ENCODE measurements around the gene UTF1.
A peak's percentile ranks its signal among the peaks of the same experiment; 100 is the strongest.

Gene UTF1

GRCh38 chr10:133266056-133266795 lies 36.2 kb downstream of the UTF1 start:
- DNase-seq = no peak

- no peak for DNase-seq
Observed at GRCh38 chr10:133267293-133267692, 37.3 kb downstream of the UTF1 start.

- DNase-seq = no peak
Observed at GRCh38 chr10:133267829-133268228, 37.8 kb downstream of the UTF1 start.

GRCh38 chr10:133268532-133268931 lies 38.5 kb downstream of the UTF1 start:
- no peak for DNase-seq

- no peak for DNase-seq
Observed at GRCh38 chr10:133269367-133269766, 39.4 kb downstream of the UTF1 start.

GRCh38 chr10:133270204-133270603 lies 40.2 kb downstream of the UTF1 start:
- no peak for DNase-seq

- DNase-seq = no peak
Observed at GRCh38 chr10:133270773-133271297, 40.8 kb downstream of the UTF1 start.

GRCh38 chr10:133271521-133272300 lies 41.7 kb downstream of the UTF1 start:
- DNase-seq = no peak

- no peak for DNase-seq
Observed at GRCh38 chr10:133272301-133272963, 42.4 kb downstream of the UTF1 start.

GRCh38 chr10:133272964-133273420 lies 43.0 kb downstream of the UTF1 start:
- no peak for DNase-seq

GRCh38 chr10:133273534-133274143 lies 43.6 kb downstream of the UTF1 start:
- DNase-seq = no peak

- DNase-seq = no peak
Observed at GRCh38 chr10:133274751-133275683, 45.0 kb downstream of the UTF1 start.

- no peak for DNase-seq
Observed at GRCh38 chr10:133275684-133276092, 45.7 kb downstream of the UTF1 start.

GRCh38 chr10:133276100-133276434 lies 46.0 kb downstream of the UTF1 start:
- DNase-seq = no peak

GRCh38 chr10:133276435-133277201 lies 46.6 kb downstream of the UTF1 start, which contains the start of gene ADAM8:
ADAM8 (minus strand) TSS chr10:133276868; CDS start chr10:133276817, 51 bp downstream.
- peak; percentile 13 for DNase-seq

- DNase-seq = no peak
Observed at GRCh38 chr10:133277277-133277992, 47.4 kb downstream of the UTF1 start.

- no peak for DNase-seq
Observed at GRCh38 chr10:133277993-133278576, 48.1 kb downstream of the UTF1 start.

- no peak for DNase-seq
Observed at GRCh38 chr10:133278577-133279265, 48.7 kb downstream of the UTF1 start.

All from DMS79 treated with DMSO at 0.1 percent for 48 hours (cell line).